Effector CD4-positive, alpha-beta T cell (primary cell): Measurements from ENCODE around the gene DCTN2.
A peak's percentile ranks its signal among the peaks of the same experiment; 100 is the strongest.
"Not testable (repeated sequence)": the region's sequence is repeated elsewhere in the genome, so short reads cannot be mapped to it uniquely, and the experiment has no call there.

Experiments used
- DNase-seq: peaks from one replicate; pipeline ENCODE4 v3.0.0-alpha.2; 2020

The DCTN2 gene

GRCh38 chr12:57525615-57526383 lies 21.2 kb downstream of the DCTN2 start:
- no peak for DNase-seq

- no peak for DNase-seq
Measured at GRCh38 chr12:57524814-57525614, 22.0 kb downstream of the DCTN2 start.

- DNase-seq: peak; percentile 14
Measured at GRCh38 chr12:57523706-57524614, 23.0 kb downstream of the DCTN2 start.

GRCh38 chr12:57522887-57523705 lies 23.9 kb downstream of the DCTN2 start:
- DNase-seq: peak; percentile 45

GRCh38 chr12:57522011-57522886 lies 24.7 kb downstream of the DCTN2 start, which contains the start of gene MBD6:
TSS of gene MBD6 (plus strand) at chr12:57522824. CDS start at chr12:57524304, 1,480 bp downstream.
- peak; percentile 86 for DNase-seq

- DNase-seq: peak; percentile 12
Measured at GRCh38 chr12:57521525-57522010, 25.4 kb downstream of the DCTN2 start.

GRCh38 chr12:57520053-57520818 lies 26.8 kb downstream of the DCTN2 start, which contains the start of gene DDIT3:
TSS of gene DDIT3 (minus strand) at chr12:57520514. CDS start at chr12:57517406, 3,108 bp downstream.
- DNase-seq: peak; percentile 99

GRCh38 chr12:57519796-57520052 lies 27.3 kb downstream of the DCTN2 start:
- no peak for DNase-seq

- no peak for DNase-seq
Measured at GRCh38 chr12:57518920-57519795, 27.8 kb downstream of the DCTN2 start.

GRCh38 chr12:57518176-57518919 lies 28.6 kb downstream of the DCTN2 start:
- DNase-seq: no peak

GRCh38 chr12:57517718-57518117 lies 29.3 kb downstream of the DCTN2 start:
- not testable (repeated sequence) for DNase-seq

GRCh38 chr12:57517187-57517586 lies 29.8 kb downstream of the DCTN2 start:
- DNase-seq: no peak

- DNase-seq: no peak
Measured at GRCh38 chr12:57516617-57517153, 30.3 kb downstream of the DCTN2 start.

GRCh38 chr12:57515934-57516541 lies 31.0 kb downstream of the DCTN2 start:
- no peak for DNase-seq

- no peak for DNase-seq
Measured at GRCh38 chr12:57515408-57515933, 31.5 kb downstream of the DCTN2 start.

GRCh38 chr12:57514720-57515407 lies 32.1 kb downstream of the DCTN2 start:
- DNase-seq: no peak

- DNase-seq: not testable (repeated sequence)
Measured at GRCh38 chr12:57514246-57514645, 32.7 kb downstream of the DCTN2 start.
